Stimulated activated naive CD8-positive, alpha-beta T cell treated with anti-CD3 and anti-CD28 coated beads, Interleukin-15, amount 100 ng/mL, for 72 hours (primary cell): ENCODE results near the gene GTF3C4.

Experiments
- ATAC-seq: fragments of 150-1000 bp; cut with Tn5 transposase; 2 replicates; pipeline ENCODE4 v1.10.0; 2021; ENCODE audit warnings: mild to moderate bottlenecking, moderate library complexity
- DNase-seq, 2 donors: peaks; one replicate each; pipeline ENCODE4 v3.0.0; 2021 to 2022
- H3K27ac Mint-ChIP-seq, 2 donors: one replicate each; pipeline ENCODE4 v1.8.0; 2022; ENCODE audit warnings: mild to moderate bottlenecking in 2 of 2, mixed read lengths in 2 of 2, moderate library complexity in 2 of 2
- H3K27me3 Mint-ChIP-seq: one replicate; pipeline ENCODE4 v1.8.0; 2022; ENCODE audit warnings: mixed read lengths
- H3K4me1 Mint-ChIP-seq: one replicate; pipeline ENCODE4 v1.8.0; 2022; ENCODE audit warnings: mild to moderate bottlenecking, mixed read lengths
- H3K4me3 Mint-ChIP-seq, 2 donors: one replicate each; pipeline ENCODE4 v1.8.0; 2022; ENCODE audit warnings: mild to moderate bottlenecking in 2 of 2, mixed read lengths in 2 of 2, moderate library complexity in 1 of 2
- H3K9me3 Mint-ChIP-seq, 2 donors: one replicate each; pipeline ENCODE4 v1.8.0; 2022; ENCODE audit warnings: mixed read lengths in 2 of 2

GTF3C4 gene

GRCh38 chr9:132639322-132639721 is 30.9 kb upstream of the GTF3C4 start:
- no peak overlapping the region for H3K4me3 Mint-ChIP-seq
- DNase-seq (no peak), ATAC-seq (no peak)
- no peaks in the 10 kb centered on the region for H3K27me3 Mint-ChIP-seq
- no peaks in the 10 kb centered on the region for H3K4me1 Mint-ChIP-seq
- H3K27ac Mint-ChIP-seq = no peak overlapping the region
- H3K9me3 Mint-ChIP-seq = no peaks in the 10 kb centered on the region

- no peak for ATAC-seq
- no peak for DNase-seq
- H3K4me1 Mint-ChIP-seq = no peaks in the 10 kb centered on the region
- H3K27me3 Mint-ChIP-seq = no peaks in the 10 kb centered on the region
- no peaks in the 10 kb centered on the region for H3K9me3 Mint-ChIP-seq
- H3K4me3 Mint-ChIP-seq = no peak overlapping the region
- no peak overlapping the region for H3K27ac Mint-ChIP-seq
Observed at GRCh38 chr9:132641216-132641615, 29.0 kb upstream of the GTF3C4 start.

- Mint-ChIP-seq H3K27me3 (no peaks in the 10 kb centered on the region), H3K9me3 (no peaks in the 10 kb centered on the region), H3K27ac (no peak overlapping the region), H3K4me1 (peaks cover 6% of the 10 kb centered on the region), H3K4me3 (no peak overlapping the region)
- ATAC-seq (peak; percentile 58), DNase-seq (no peak)
Observed at GRCh38 chr9:132644251-132644650, 26.0 kb upstream of the GTF3C4 start.

GRCh38 chr9:132645306-132645705 is 25.0 kb upstream of the GTF3C4 start:
- Mint-ChIP-seq H3K27ac (no peak overlapping the region), H3K27me3 (no peaks in the 10 kb centered on the region), H3K4me3 (no peak overlapping the region), H3K9me3 (no peaks in the 10 kb centered on the region), H3K4me1 (peaks cover 6% of the 10 kb centered on the region)
- DNase-seq (no peak), ATAC-seq (no peak)

GRCh38 chr9:132645711-132646110 is 24.6 kb upstream of the GTF3C4 start:
- no peak for DNase-seq
- Mint-ChIP-seq H3K4me1 (peaks cover 6% of the 10 kb centered on the region), H3K27ac (peak overlapping the region in 1 of 2 donors; percentile 72), H3K27me3 (no peaks in the 10 kb centered on the region), H3K9me3 (no peaks in the 10 kb centered on the region), H3K4me3 (no peak overlapping the region)
- ATAC-seq = no peak

GRCh38 chr9:132646726-132647125 is 23.5 kb upstream of the GTF3C4 start:
- H3K27ac Mint-ChIP-seq = no peak overlapping the region
- no peak overlapping the region for H3K4me3 Mint-ChIP-seq
- H3K27me3 Mint-ChIP-seq = no peaks in the 10 kb centered on the region
- no peak for DNase-seq
- H3K9me3 Mint-ChIP-seq = no peaks in the 10 kb centered on the region
- no peak for ATAC-seq
- peaks cover 6% of the 10 kb centered on the region for H3K4me1 Mint-ChIP-seq

GRCh38 chr9:132647355-132647754 is 22.9 kb upstream of the GTF3C4 start:
- DNase-seq (no peak), ATAC-seq (no peak)
- H3K4me3 Mint-ChIP-seq = no peak overlapping the region
- no peaks in the 10 kb centered on the region for H3K27me3 Mint-ChIP-seq
- H3K4me1 Mint-ChIP-seq = peaks cover 6% of the 10 kb centered on the region
- H3K9me3 Mint-ChIP-seq = no peaks in the 10 kb centered on the region
- no peak overlapping the region for H3K27ac Mint-ChIP-seq

- DNase-seq (no peak), ATAC-seq (no peak)
- Mint-ChIP-seq H3K9me3 (no peaks in the 10 kb centered on the region), H3K4me3 (no peak overlapping the region), H3K27ac (no peak overlapping the region), H3K27me3 (no peaks in the 10 kb centered on the region), H3K4me1 (peaks cover 6% of the 10 kb centered on the region)
Observed at GRCh38 chr9:132647806-132648205, 22.5 kb upstream of the GTF3C4 start.

- ATAC-seq = no peak
- H3K4me3 Mint-ChIP-seq = no peak overlapping the region
- no peak for DNase-seq
- H3K27me3 Mint-ChIP-seq = no peaks in the 10 kb centered on the region
- H3K27ac Mint-ChIP-seq = no peak overlapping the region
- H3K9me3 Mint-ChIP-seq = no peaks in the 10 kb centered on the region
- H3K4me1 Mint-ChIP-seq = peaks cover 6% of the 10 kb centered on the region
Observed at GRCh38 chr9:132648283-132648682, 22.0 kb upstream of the GTF3C4 start.

GRCh38 chr9:132648685-132649084 is 21.6 kb upstream of the GTF3C4 start:
- Mint-ChIP-seq H3K27ac (no peak overlapping the region), H3K4me3 (no peak overlapping the region), H3K9me3 (no peaks in the 10 kb centered on the region), H3K4me1 (peaks cover 6% of the 10 kb centered on the region), H3K27me3 (no peaks in the 10 kb centered on the region)
- DNase-seq (no peak), ATAC-seq (no peak)

GRCh38 chr9:132651259-132651658 is 19.0 kb upstream of the GTF3C4 start:
- H3K9me3 Mint-ChIP-seq = no peaks in the 10 kb centered on the region
- no peak overlapping the region for H3K27ac Mint-ChIP-seq
- peaks cover 6% of the 10 kb centered on the region for H3K4me1 Mint-ChIP-seq
- no peaks in the 10 kb centered on the region for H3K27me3 Mint-ChIP-seq
- DNase-seq (no peak), ATAC-seq (no peak)
- H3K4me3 Mint-ChIP-seq = no peak overlapping the region

GRCh38 chr9:132656299-132656698 is 14.0 kb upstream of the GTF3C4 start:
- Mint-ChIP-seq H3K27me3 (no peaks in the 10 kb centered on the region), H3K27ac (no peak overlapping the region), H3K4me3 (no peak overlapping the region), H3K4me1 (no peaks in the 10 kb centered on the region), H3K9me3 (no peaks in the 10 kb centered on the region)
- ATAC-seq (no peak), DNase-seq (no peak)

- H3K4me3 Mint-ChIP-seq = no peak overlapping the region
- no peak overlapping the region for H3K27ac Mint-ChIP-seq
Observed at GRCh38 chr9:132662152-132662945, 7.9 kb upstream of the GTF3C4 start.

GRCh38 chr9:132663117-132663516 is 7.1 kb upstream of the GTF3C4 start:
- Mint-ChIP-seq H3K27ac (no peak overlapping the region), H3K27me3 (no peaks in the 10 kb centered on the region), H3K4me3 (no peak overlapping the region), H3K4me1 (peaks cover 5% of the 10 kb centered on the region), H3K9me3 (no peaks in the 10 kb centered on the region)
- DNase-seq (no peak), ATAC-seq (no peak)

More at GRCh38 chr9:132662152-132662945, 7.9 kb upstream of the GTF3C4 start:
- ATAC-seq = no peak
- no peaks in the 10 kb centered on the region for H3K4me1 Mint-ChIP-seq
- no peak for DNase-seq
- H3K9me3 Mint-ChIP-seq = no peaks in the 10 kb centered on the region
- H3K27me3 Mint-ChIP-seq = no peaks in the 10 kb centered on the region

- ATAC-seq = no peak
- Mint-ChIP-seq H3K9me3 (no peaks in the 10 kb centered on the region), H3K27me3 (no peaks in the 10 kb centered on the region), H3K4me1 (peaks cover 13% of the 10 kb centered on the region), H3K4me3 (no peak overlapping the region), H3K27ac (no peak overlapping the region)
- no peak for DNase-seq
Observed at GRCh38 chr9:132663851-132664250, 6.4 kb upstream of the GTF3C4 start.

GRCh38 chr9:132669319-132669697 is 956 bp upstream of the GTF3C4 start:
- DNase-seq (no peak), ATAC-seq (no peak)
- Mint-ChIP-seq H3K4me1 (peaks cover 50% of the 10 kb centered on the region), H3K4me3 (peak overlapping the region; percentile 93 to 97), H3K9me3 (no peaks in the 10 kb centered on the region), H3K27me3 (no peaks in the 10 kb centered on the region), H3K27ac (peak overlapping the region; percentile 94 to 98)
